HG03565 (cell line): ENCODE data around the gene MOCS1.

ENCODE experiments used
- ATAC-seq: cut with Tn5 transposase; IDR thresholded peaks from one replicate; pipeline ENCODE4 v1.9.1; 2021; ENCODE audit warnings: mild to moderate bottlenecking, moderate library complexity; ENCODE audit not compliant: unreplicated experiment

Gene MOCS1

DNA sequence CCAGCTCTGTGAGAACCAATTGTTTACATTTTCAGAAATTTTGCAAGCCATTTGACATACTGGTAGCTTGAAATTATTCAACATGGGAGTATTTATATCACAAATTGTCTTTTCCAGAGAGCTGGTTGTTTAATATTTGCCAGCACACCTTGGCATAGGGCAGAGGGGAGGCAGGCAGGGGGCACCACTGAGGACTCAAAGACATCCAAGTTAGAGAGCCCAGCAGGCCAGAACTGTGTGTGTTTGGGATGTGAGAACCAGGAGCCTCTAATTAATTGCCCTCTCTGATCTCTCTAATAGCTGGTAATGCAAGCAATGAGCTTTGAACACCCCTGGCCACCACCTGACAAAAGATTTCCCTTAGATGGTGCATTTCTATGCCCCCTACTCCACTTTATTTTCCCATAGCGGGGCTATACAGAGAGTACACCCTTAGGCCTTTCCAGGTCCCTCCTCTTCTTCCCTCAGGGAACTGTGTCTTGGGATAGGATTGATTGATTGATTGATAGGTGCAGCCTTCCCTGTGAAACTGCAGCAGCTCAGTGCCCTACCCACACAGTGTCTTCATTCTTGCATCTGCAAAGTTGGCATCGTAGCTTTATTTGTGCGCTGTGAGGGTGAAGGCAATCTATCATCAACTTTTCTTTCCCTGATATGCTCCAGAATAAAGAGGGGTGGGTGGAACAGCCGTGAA is 29.2 kb downstream of the MOCS1 start:
- ATAC-seq = no peak

DNA sequence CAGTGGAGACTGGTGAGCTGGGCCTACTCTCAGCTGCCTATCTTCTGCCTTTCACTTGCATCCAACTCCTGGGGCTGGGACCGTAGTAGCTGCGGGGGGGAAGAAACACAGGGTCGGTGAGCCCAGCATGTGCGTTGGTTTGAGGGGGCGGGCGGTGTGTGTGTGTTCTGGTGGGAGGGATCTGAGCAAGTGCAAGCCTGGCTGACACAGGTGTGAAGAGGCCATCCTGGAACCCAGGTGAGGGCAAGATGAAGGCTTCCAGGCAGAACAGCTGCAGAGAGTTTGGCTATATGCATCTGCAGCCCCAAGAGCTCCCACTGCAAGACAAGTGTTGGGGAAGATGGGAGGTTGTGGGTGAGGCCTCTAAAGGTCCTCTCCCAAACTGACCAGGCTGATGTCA is 30.6 kb downstream of the MOCS1 start:
- ATAC-seq = no peak

DNA sequence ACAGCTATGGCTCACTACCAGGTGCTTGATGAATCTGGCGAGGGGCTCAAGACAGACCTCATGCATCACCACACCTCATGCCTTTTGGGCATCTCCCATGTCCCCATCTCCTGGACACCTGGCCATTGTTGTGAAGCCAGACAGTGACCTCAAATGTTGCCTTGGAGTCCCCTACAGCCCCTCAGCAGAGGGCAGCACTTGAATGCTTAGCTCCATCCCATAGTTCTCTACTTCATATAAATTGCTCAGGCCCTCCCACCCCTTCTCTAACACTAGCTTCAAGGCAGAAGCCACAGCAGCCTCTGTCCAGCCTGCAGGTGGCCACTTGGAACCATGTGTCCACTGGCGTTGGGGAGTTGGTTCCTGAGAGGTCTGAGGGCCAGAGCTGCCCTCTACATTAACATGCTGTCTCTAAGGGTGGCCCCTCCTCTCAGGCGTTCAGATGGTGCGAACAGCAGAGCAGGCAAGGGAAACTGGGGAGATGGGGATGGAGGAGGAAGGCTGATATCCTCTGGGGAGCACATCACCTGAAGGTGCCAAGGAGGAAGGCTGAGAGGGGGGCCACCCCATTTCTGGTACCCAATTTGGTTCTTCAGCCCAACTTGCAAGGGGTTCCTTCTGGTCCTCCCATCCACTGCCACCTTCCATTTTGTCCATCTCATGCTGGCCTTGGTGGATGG is 31.3 kb downstream of the MOCS1 start:
- ATAC-seq = no peak

GRCh38 chr6:39902136-39902535 is 32.1 kb downstream of the MOCS1 start:
- no peak for ATAC-seq

DNA sequence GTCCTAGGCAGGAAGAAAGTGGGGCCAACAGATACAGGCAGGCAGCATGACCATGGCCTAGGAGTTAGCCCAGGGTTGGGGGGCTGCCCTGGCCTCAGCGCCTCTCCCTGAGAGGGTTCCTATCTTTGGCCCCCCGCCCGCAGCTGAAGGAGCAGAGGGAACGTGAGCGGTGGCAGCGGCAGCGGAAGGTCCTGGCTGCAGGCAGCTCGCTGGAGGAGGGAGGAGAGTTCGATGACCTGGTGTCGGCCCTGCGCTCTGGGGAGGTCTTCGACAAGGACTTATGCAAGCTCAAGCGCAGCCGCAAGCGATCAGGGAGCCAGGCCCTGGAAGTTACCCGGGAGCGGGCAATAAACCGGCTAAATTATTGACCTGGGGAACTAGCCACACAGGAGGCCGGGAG is 32.6 kb downstream of the MOCS1 start:
- ATAC-seq = no peak

DNA sequence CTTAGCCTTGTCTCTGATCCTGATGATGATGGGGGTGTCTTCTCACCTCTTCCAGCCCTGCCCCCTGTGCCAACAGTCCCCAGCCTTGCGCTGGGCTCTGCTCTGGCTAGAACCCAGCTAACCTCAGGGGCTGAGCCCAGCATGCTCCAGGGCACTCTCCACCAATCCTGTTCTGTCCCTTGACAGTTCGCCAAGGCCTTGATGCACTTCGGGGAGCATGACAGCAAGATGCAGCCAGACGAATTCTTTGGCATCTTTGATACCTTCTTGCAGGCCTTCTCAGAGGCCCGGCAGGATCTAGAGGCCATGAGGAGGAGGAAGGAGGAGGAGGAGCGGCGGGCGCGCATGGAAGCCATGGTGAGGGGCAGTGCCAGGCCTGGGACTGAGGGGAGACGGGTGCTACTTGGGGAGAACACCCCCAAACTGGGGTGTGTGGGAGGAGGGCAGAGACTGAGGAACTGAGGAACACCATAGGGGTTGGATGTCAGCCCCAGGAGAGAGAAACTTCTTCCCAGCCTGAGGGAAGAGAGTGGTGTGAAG is 33.1 kb downstream of the MOCS1 start:
- ATAC-seq = no peak

DNA sequence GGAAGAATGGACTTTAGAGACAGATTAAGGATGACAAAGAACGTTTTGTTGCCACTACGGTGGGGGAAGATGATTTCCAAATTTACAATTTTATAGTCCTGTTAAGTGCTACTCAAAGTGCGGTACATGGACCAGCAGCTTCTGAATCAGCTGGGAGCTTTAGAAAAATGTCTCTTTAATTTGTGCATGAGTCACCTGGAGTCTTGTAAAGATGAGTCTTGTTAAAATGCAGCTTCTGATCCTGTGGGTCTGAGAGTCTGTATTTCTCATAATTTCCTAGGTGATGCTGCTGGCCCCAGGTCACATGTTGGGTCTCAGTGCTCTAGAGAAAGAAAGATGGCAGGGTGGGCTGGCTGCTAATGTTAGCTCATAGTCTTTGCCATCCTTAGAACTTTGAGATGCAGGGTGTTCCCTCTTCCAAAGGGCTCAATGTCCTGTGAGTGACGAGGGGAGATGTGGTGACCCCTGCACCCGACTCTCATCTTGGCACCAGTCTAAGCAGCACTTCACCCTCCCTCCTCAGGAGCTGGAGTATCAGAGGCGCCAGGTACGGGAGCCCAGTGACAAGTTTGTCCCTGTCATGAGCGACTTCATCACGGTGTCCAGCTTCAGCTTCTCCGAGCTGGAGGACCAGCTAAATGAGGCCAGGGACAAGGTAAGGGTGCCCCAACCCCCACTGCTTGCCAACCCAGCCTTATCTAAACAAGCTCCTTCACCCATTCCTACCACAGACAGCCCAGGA is 34.5 kb downstream of the MOCS1 start:
- no peak for ATAC-seq

- ATAC-seq = no peak
Measured at GRCh38 chr6:39898625-39899024, 35.6 kb downstream of the MOCS1 start.

GRCh38 chr6:39897698-39898097 is 36.6 kb downstream of the MOCS1 start:
- no peak for ATAC-seq

DNA sequence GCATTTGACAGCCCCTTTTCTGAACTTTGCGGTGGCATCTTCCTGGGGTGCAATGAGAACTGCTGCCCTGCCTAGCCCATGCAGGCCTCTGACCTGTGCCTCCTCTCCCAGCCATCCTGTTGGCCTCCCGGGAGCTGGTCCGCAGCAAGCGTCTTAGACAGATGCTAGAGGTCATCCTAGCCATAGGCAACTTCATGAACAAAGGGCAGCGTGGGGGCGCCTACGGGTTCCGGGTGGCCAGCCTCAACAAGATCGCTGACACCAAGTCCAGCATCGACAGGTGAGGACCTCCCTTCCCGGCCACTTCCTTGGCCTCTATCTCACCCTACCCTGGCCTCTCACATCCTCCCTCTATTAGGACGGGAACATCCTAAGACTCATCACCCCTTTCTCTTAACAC is 37.6 kb downstream of the MOCS1 start:
- ATAC-seq = no peak

DNA sequence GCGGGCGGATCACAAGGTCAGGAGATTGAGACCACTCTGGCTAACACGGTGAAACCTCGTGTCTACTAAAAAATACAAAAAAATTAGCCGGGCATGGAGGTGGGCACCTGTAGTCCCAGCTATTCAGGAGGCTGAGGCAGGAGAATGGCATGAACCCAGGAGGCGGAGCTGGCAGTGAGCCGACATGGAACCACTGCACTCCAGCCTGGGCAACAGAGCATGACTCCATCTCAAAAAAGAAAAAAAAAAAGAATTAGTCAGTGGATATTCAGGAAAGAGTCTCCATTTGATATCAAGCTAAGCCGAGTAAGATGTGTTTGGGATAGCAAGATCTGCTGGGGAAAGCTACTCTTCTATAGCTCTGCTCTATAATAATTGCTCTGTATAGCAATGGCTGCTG is 41.0 kb downstream of the MOCS1 start:
- no peak for ATAC-seq

- ATAC-seq = no peak
Measured at GRCh38 chr6:39892490-39893129, 41.7 kb downstream of the MOCS1 start.

DNA sequence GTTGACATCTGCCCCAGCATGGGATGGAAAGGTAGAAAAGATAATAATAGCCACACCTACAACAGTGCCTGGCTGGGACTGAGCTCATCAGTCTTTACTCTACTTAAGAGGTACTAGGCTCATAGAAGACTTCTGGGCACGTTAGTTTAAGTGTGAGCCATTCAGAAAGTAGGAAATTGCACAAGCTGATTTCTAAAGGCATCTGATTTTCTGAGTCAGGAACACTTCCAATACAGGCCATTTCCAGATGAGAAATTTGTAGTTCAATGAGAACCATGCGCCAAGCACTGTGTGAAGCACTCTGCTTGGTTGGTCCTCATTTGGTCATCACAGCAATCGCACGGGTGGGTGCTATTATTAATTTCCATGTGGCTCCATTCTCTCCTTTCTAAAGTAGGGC is 42.3 kb downstream of the MOCS1 start:
- ATAC-seq = no peak

DNA sequence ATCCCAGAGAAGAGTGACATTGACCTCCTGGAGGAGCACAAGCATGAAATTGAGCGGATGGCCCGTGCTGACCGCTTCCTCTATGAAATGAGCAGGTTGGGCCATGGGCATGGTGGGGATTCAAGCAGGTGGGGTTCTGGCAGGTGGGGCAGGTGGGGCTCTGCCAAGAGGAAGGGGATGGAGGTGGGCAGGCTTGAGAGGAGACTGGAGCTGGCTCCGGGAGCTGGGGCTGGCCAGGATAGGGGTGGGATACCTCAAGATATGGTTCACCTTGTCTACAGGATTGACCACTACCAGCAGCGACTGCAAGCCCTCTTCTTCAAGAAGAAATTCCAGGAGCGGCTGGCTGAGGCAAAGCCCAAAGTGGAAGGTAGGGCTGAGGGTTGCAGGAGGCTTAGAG is 42.9 kb downstream of the MOCS1 start:
- no peak for ATAC-seq

DNA sequence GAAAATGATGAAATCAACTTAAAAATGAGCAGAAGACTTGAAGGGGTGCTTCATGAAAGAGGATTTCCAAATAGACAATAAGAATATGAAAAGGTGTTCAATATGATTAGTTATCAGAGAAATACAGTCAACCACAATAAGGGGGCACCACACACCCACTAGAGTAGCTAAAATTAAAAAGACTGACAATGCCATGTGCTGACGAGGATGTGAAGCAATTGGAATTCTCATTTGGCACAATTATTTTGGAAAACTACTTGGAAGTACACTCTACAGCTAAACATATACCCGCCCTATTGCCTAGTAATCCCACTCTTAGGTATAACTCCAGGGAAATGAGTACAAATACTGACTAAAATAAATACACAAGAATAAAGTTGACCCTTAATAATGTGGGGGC is 45.0 kb downstream of the MOCS1 start:
- ATAC-seq = no peak

DNA sequence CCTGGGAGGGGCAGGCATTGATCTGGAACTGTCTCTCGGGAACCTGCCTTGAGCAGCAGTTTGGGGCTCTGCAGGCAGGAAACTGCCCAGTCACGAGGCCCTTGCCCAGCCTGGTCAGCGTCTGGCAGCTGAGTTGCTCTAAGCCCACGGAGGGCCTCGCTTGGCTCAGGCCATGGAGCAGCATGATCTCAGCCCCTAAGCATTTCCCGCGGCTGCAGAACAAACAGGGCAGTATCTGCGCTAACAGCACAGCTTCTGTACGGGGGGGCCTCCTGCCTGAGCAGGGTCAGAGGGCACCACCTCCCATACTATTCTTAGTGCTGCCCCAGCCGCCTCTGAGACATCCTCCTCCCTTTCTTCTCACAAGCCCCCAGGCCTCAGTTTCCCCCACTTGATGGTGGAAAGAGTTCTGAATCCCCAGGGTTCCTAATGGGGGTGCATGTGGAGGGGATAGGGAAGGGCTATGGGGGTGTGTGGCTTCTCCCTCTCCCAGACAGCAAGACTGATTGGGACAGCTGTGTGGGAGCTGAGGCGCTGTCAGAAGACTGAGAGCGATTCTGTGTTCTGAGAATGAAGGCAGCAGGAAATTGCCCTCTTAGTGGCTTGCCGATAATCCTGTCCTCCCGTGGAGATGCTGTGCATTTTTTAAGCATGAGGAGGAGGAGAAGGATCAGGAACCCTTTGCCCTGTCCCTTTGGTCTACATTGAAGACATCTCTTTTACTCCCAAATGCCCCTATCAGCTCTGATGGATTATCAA is 46.4 kb downstream of the MOCS1 start:
- ATAC-seq = no peak

DNA sequence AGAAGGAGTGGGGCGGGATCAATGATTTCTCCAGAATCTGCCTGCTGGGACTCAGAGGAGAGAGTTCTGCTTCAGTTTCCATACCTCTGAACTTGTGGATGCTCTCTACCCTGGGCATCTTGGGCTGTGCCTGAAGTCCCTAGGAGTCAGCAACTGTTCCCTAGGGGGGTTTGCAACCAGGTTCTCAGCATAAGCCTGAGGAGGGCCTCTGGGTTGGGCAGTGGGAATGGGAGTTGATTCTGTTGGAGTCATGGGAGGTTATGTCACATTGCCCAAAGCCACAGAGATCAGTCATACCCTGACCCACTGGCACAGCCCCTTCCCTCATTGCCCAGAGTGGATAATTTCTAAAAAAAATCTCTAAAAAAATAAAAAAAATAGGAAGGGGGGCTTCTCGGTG is 47.4 kb downstream of the MOCS1 start:
- no peak for ATAC-seq

- ATAC-seq = no peak
Measured at GRCh38 chr6:39885691-39886090, 48.6 kb downstream of the MOCS1 start.

- ATAC-seq = no peak
Measured at GRCh38 chr6:39884696-39885095, 49.6 kb downstream of the MOCS1 start.

DNA sequence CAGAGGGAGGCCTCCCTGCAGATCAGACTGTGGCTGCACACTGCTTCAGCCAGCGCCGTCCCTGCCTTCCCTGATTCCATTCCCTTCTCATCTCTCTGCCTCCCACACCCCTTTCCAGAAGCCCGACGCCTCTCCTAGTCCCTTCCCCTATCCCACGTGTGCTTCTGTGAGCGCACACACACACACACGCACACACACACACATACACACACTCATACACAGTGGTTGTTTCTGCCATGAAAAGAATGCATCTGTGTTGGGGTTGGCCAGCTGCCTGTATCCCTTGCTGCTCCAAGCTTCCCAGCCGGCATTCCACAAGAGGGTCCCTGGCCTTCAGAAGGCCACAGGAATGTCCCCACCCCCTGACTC is 51.7 kb downstream of the MOCS1 start:
- no peak for ATAC-seq
